C4-2B (cell line): Measurements from ENCODE around the gene PICALM.

Experiments used
- ZFX ChIP-seq: fragments of 450-650 bp; IDR thresholded peaks from 2 replicates; pipeline ENCODE4 v1.6.1; 2017
- TF ChIP-seq, protein P1 (sequence below): fragments of 450-650 bp; conservative IDR thresholded peaks from 2 replicates; pipeline ENCODE4 v1.5.1; 2017; ENCODE audit warnings: mild to moderate bottlenecking

DNA sequence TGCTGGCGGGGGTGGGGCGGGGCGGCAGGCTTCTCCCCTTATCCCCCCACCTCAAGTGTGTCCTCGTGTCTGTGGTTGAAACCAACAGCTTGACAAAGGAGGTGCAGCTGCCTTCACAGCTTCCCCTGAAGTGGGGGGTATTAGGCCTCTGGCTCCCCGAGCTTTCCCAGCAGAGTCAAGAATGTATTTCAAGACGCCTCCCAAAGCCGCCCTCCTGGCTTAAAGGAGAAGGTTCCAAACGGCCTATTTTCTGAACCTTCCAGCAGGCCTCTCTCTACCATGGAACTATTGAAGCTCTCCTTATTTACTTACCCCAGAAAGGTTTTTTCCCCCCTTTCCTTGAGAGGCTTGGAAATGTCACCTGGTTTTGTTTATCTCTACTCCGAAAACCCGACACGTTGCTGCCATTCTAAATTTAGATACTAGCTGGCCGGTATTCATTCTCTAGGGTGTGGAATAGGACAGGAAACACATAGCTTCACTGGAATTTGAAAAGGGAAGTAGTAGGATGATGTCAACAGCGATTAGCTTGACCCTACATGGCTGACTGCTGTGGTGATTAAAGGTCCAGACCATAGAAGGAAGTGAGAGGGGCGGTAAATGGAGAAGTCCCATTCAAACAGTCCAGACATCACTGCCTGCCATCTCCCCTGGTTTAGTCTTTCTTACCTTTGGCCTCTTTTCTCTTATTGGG is 671 bp upstream of the PICALM start:
- TF ChIP-seq, protein P1, sequence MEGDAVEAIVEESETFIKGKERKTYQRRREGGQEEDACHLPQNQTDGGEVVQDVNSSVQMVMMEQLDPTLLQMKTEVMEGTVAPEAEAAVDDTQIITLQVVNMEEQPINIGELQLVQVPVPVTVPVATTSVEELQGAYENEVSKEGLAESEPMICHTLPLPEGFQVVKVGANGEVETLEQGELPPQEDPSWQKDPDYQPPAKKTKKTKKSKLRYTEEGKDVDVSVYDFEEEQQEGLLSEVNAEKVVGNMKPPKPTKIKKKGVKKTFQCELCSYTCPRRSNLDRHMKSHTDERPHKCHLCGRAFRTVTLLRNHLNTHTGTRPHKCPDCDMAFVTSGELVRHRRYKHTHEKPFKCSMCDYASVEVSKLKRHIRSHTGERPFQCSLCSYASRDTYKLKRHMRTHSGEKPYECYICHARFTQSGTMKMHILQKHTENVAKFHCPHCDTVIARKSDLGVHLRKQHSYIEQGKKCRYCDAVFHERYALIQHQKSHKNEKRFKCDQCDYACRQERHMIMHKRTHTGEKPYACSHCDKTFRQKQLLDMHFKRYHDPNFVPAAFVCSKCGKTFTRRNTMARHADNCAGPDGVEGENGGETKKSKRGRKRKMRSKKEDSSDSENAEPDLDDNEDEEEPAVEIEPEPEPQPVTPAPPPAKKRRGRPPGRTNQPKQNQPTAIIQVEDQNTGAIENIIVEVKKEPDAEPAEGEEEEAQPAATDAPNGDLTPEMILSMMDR: no peak
- no peak for TF ChIP-seq ZFX
